A549 (cell line): Measurements from ENCODE around the gene MYO10.

Experiments
- EHMT2 ChIP-seq: fragments of 200-600 bp; sonication (generic); IDR thresholded peaks from 2 replicates; pipeline ENCODE4 v1.6.1; 2016; ENCODE audit warnings: antibody characterized with exemption, low read depth, mild to moderate bottlenecking, moderate library complexity
- EP300 ChIP-seq, 2 experiments: fragments of >200 bp; sonication (Bioruptor Twin); formaldehyde crosslinking; IDR thresholded peaks; 2 replicates in 1 of 2; 3 replicates in 1 of 2; pipeline ENCODE4 v1.6.1; 2016 to 2017
- HOXA7 ChIP-seq: fragments of 250-450 bp; sonication (Bioruptor Pico); IDR thresholded peaks from 2 replicates; pipeline ENCODE4 v1.5.0; 2020; ENCODE audit warnings: mild to moderate bottlenecking, moderate library complexity
- JUN ChIP-seq, 2 experiments: fragments of >200 bp; sonication (Bioruptor Twin); formaldehyde crosslinking; IDR thresholded peaks; 2 replicates in 1 of 2; 3 replicates in 1 of 2; pipeline ENCODE4 v1.6.1; 2016 to 2017
- POLR2A ChIP-seq: IDR thresholded peaks from 2 replicates; pipeline ENCODE4 v1.6.1; 2012; ENCODE audit warnings: mild to moderate bottlenecking, low read length
- RFX5 ChIP-seq: fragments of 450-650 bp; IDR thresholded peaks from 2 replicates; pipeline ENCODE4 v1.7.1; 2014; ENCODE audit warnings: antibody characterized with exemption, mild to moderate bottlenecking, moderate library complexity
- TF ChIP-seq, protein P1 (sequence below): fragments of >200 bp; sonication (Bioruptor Twin); formaldehyde crosslinking; IDR thresholded peaks from 3 replicates; pipeline ENCODE4 v1.5.1; 2016

DNA sequence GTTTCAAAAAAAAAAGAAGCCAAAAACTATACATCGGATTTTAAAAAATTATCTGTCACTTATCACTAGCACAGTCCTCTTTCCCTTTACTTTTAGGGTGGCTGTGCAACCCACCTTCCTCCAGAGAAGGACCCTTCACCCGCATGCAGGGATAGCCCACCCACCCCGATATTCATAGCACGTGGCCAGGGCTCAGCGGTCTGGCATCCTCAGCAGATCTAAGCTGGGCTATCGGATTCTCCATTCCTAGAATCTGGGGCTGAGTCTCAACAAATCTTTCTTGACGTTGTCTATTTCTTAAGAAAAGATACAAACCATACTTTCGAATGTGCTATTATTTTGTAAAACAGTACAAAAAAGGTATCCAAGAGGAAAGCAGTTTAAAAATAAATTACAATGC, 70.9 kb downstream of the MYO10 start:
- TF ChIP-seq, protein P1, sequence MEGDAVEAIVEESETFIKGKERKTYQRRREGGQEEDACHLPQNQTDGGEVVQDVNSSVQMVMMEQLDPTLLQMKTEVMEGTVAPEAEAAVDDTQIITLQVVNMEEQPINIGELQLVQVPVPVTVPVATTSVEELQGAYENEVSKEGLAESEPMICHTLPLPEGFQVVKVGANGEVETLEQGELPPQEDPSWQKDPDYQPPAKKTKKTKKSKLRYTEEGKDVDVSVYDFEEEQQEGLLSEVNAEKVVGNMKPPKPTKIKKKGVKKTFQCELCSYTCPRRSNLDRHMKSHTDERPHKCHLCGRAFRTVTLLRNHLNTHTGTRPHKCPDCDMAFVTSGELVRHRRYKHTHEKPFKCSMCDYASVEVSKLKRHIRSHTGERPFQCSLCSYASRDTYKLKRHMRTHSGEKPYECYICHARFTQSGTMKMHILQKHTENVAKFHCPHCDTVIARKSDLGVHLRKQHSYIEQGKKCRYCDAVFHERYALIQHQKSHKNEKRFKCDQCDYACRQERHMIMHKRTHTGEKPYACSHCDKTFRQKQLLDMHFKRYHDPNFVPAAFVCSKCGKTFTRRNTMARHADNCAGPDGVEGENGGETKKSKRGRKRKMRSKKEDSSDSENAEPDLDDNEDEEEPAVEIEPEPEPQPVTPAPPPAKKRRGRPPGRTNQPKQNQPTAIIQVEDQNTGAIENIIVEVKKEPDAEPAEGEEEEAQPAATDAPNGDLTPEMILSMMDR = no peak
- TF ChIP-seq JUN (IDR thresholded peaks at IDR 0.05) (no peak), EP300 (IDR thresholded peaks at IDR 0.05) (no peak), POLR2A (no peak), RFX5 (no peak), EHMT2 (no peak), HOXA7 (no peak)
